ENCODE data around the gene CBLC. TPM values are rescaled to one million over a fixed set of nuclear protein-coding genes. Genes with fewer than 3 reads are reported as not detected.

CBLC gene
- polyA plus RNA-seq, 1 donor, result 49.5 TPM

GRCh38 chr19:44810234-44811121, 32.8 kb downstream of the CBLC start:
- no peak for DNase-seq
- H3K4me1 ChIP-seq (ENCODE audit: control insufficient read depth, insufficient read depth, low read length), result peaks cover 40% of the 10 kb centered on the region
- H3K9me3 ChIP-seq (ENCODE audit: control insufficient read depth, low read depth, low read length), result peaks cover 4% of the 10 kb centered on the region
- no peak overlapping the region for H3K27ac ChIP-seq (ENCODE audit: low read length)
- no peak overlapping the region for H3K4me3 ChIP-seq (ENCODE audit: low read length)
- H3K36me3 ChIP-seq (ENCODE audit: control insufficient read depth, insufficient read depth, low read length), result peaks cover 25% of the 10 kb centered on the region
- no CpG with 5 or more reads among the region's 13 CpGs for WGBS (ENCODE audit: insufficient coverage, low lambda C conversion rate)
- H3K27me3 ChIP-seq (ENCODE audit: control insufficient read depth, insufficient read depth, low read length), result no peaks in the 10 kb centered on the region

DNA sequence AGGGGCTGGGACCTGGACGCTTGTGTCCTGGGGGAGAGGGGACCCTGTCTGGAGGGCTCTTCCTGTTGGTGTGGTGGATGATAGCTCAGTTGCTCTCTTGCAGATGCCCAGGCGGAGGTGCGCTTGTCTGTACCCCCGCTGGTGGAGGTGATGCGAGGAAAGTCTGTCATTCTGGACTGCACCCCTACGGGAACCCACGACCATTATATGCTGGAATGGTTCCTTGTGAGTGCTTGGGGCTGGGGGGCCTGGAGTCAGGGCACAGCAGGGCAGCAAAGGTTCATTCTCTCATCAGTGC, 33.4 kb downstream of the CBLC start:
- no peak for DNase-seq
- no peak overlapping the region for H3K4me3 ChIP-seq (ENCODE audit: low read length)
- peaks cover 26% of the 10 kb centered on the region for H3K36me3 ChIP-seq (ENCODE audit: control insufficient read depth, insufficient read depth, low read length)
- WGBS (ENCODE audit: insufficient coverage, low lambda C conversion rate), result no CpG with 5 or more reads among the region's 7 CpGs
- H3K9me3 ChIP-seq (ENCODE audit: control insufficient read depth, low read depth, low read length), result peaks cover 4% of the 10 kb centered on the region
- no peaks in the 10 kb centered on the region for H3K27me3 ChIP-seq (ENCODE audit: control insufficient read depth, insufficient read depth, low read length)
- H3K4me1 ChIP-seq (ENCODE audit: control insufficient read depth, insufficient read depth, low read length), result peaks cover 40% of the 10 kb centered on the region
- H3K27ac ChIP-seq (ENCODE audit: low read length), result no peak overlapping the region

GRCh38 chr19:44812142-44812718, 34.5 kb downstream of the CBLC start:
- DNase-seq, result peak in 1 of 2 donors; percentile 42
- peaks cover 40% of the 10 kb centered on the region for H3K4me1 ChIP-seq (ENCODE audit: control insufficient read depth, insufficient read depth, low read length)
- peaks cover 26% of the 10 kb centered on the region for H3K36me3 ChIP-seq (ENCODE audit: control insufficient read depth, insufficient read depth, low read length)
- no peak overlapping the region for H3K4me3 ChIP-seq (ENCODE audit: low read length)
- no peak overlapping the region for H3K27ac ChIP-seq (ENCODE audit: low read length)
- H3K9me3 ChIP-seq (ENCODE audit: control insufficient read depth, low read depth, low read length), result peaks cover 4% of the 10 kb centered on the region
- WGBS (ENCODE audit: insufficient coverage, low lambda C conversion rate), result no CpG with 5 or more reads among the region's 28 CpGs
- H3K27me3 ChIP-seq (ENCODE audit: control insufficient read depth, insufficient read depth, low read length), result no peaks in the 10 kb centered on the region

- H3K4me3 ChIP-seq (ENCODE audit: low read length), result no peak overlapping the region
- WGBS (ENCODE audit: insufficient coverage, low lambda C conversion rate), result 67% methylated on average over 2 of the region's 38 CpGs
- H3K27ac ChIP-seq (ENCODE audit: low read length), result no peak overlapping the region
- H3K4me1 ChIP-seq (ENCODE audit: control insufficient read depth, insufficient read depth, low read length), result peaks cover 37% of the 10 kb centered on the region
- DNase-seq, result no peak
- H3K9me3 ChIP-seq (ENCODE audit: control insufficient read depth, low read depth, low read length), result peaks cover 4% of the 10 kb centered on the region
- no peaks in the 10 kb centered on the region for H3K27me3 ChIP-seq (ENCODE audit: control insufficient read depth, insufficient read depth, low read length)
- peaks cover 26% of the 10 kb centered on the region for H3K36me3 ChIP-seq (ENCODE audit: control insufficient read depth, insufficient read depth, low read length)
Observed at GRCh38 chr19:44813070-44813840, 35.6 kb downstream of the CBLC start.

DNA sequence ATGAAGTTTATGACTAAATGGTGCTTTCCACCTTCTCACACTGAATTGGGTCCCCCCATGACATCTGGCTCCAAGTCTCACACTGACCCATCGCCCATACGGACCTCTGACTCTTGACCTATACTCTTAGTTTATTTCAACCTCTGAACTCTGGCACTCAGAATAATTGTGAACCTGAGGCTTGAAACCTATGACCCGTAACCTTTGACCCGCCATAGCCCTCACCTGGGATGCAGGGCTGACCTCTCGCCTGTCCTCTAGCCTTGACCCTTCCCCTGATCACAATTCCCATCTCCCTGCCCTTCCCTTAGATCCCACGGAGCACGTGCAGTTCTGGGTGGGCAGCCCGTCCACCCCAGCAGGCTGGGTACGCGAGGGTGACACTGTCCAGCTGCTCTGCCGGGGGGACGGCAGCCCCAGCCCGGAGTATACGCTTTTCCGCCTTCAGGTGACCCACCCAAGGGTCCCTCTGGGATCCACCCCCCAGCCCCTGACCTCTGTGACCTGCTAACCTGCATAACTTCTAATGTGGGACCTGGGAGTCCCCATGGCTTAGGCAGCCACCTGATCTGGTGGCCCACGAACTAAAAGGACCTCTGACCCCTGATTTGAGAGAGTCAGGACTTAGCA, 36.3 kb downstream of the CBLC start:
- Histone ChIP-seq H3K4me3 (ENCODE audit: low read length) (no peak overlapping the region), H3K27ac (ENCODE audit: low read length) (no peak overlapping the region), H3K9me3 (ENCODE audit: control insufficient read depth, low read depth, low read length) (peaks cover 4% of the 10 kb centered on the region), H3K4me1 (ENCODE audit: control insufficient read depth, insufficient read depth, low read length) (peaks cover 39% of the 10 kb centered on the region), H3K27me3 (ENCODE audit: control insufficient read depth, insufficient read depth, low read length) (no peaks in the 10 kb centered on the region), H3K36me3 (ENCODE audit: control insufficient read depth, insufficient read depth, low read length) (peaks cover 26% of the 10 kb centered on the region)
- no peak for DNase-seq
- WGBS (ENCODE audit: insufficient coverage, low lambda C conversion rate), result no CpG with 5 or more reads among the region's 16 CpGs

DNA sequence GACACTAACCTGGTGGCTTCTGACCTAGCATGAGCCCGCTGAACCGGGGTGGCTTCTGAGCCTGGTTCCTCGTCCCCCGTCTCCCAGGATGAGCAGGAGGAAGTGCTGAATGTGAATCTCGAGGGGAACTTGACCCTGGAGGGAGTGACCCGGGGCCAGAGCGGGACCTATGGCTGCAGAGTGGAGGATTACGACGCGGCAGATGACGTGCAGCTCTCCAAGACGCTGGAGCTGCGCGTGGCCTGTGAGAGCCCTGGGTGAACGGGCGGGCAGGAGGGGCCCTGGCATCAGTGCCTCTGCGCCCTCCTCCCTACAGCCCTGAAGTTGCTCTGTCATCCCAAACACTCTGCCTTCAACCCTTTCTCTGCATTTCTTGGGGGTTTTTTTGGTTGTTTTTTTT, 36.8 kb downstream of the CBLC start:
- DNase-seq, result no peak
- peaks cover 39% of the 10 kb centered on the region for H3K4me1 ChIP-seq (ENCODE audit: control insufficient read depth, insufficient read depth, low read length)
- H3K36me3 ChIP-seq (ENCODE audit: control insufficient read depth, insufficient read depth, low read length), result peaks cover 30% of the 10 kb centered on the region
- no peak overlapping the region for H3K27ac ChIP-seq (ENCODE audit: low read length)
- no peaks in the 10 kb centered on the region for H3K27me3 ChIP-seq (ENCODE audit: control insufficient read depth, insufficient read depth, low read length)
- peaks cover 4% of the 10 kb centered on the region for H3K9me3 ChIP-seq (ENCODE audit: control insufficient read depth, low read depth, low read length)
- WGBS (ENCODE audit: insufficient coverage, low lambda C conversion rate), result 80% methylated on average over 1 of the region's 17 CpGs
- H3K4me3 ChIP-seq (ENCODE audit: low read length), result no peak overlapping the region

DNA sequence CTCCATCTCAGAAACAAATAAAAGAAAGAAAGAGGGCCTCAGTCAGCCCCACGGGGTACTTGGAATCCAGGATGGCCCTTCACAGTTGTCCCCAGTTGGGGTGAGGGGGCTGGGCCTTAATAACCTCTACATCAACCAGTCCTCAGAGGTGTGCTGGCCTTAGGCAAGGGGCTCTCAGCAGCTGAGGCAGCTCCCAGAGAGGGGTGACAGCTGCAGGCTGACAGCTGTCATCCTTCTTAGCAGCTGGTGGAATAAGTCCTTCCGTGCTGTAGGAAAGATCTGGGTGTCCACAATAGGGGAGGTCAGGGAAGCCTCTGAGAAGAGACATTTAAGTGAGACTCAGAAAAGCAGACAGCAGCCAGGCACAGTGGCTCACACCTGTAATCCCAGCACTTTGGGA, 38.6 kb downstream of the CBLC start:
- Histone ChIP-seq H3K36me3 (ENCODE audit: control insufficient read depth, insufficient read depth, low read length) (peaks cover 33% of the 10 kb centered on the region), H3K27me3 (ENCODE audit: control insufficient read depth, insufficient read depth, low read length) (no peaks in the 10 kb centered on the region), H3K9me3 (ENCODE audit: control insufficient read depth, low read depth, low read length) (peaks cover 7% of the 10 kb centered on the region), H3K27ac (ENCODE audit: low read length) (no peak overlapping the region), H3K4me1 (ENCODE audit: control insufficient read depth, insufficient read depth, low read length) (peaks cover 30% of the 10 kb centered on the region), H3K4me3 (ENCODE audit: low read length) (no peak overlapping the region)
- WGBS (ENCODE audit: insufficient coverage, low lambda C conversion rate), result no CpG with 5 or more reads among the region's 2 CpGs
- no peak for DNase-seq

- Histone ChIP-seq H3K27ac (ENCODE audit: low read length) (peak overlapping the region; percentile 56), H3K4me3 (ENCODE audit: low read length) (no peak overlapping the region), H3K9me3 (ENCODE audit: control insufficient read depth, low read depth, low read length) (peaks cover 7% of the 10 kb centered on the region), H3K36me3 (ENCODE audit: control insufficient read depth, insufficient read depth, low read length) (peaks cover 32% of the 10 kb centered on the region), H3K27me3 (ENCODE audit: control insufficient read depth, insufficient read depth, low read length) (no peaks in the 10 kb centered on the region), H3K4me1 (ENCODE audit: control insufficient read depth, insufficient read depth, low read length) (peaks cover 21% of the 10 kb centered on the region)
- peak in 1 of 2 donors; percentile 50 for DNase-seq
- no CpG with 5 or more reads among the region's 8 CpGs for WGBS (ENCODE audit: insufficient coverage, low lambda C conversion rate)
Observed at GRCh38 chr19:44817725-44818465, 40.2 kb downstream of the CBLC start.

DNA sequence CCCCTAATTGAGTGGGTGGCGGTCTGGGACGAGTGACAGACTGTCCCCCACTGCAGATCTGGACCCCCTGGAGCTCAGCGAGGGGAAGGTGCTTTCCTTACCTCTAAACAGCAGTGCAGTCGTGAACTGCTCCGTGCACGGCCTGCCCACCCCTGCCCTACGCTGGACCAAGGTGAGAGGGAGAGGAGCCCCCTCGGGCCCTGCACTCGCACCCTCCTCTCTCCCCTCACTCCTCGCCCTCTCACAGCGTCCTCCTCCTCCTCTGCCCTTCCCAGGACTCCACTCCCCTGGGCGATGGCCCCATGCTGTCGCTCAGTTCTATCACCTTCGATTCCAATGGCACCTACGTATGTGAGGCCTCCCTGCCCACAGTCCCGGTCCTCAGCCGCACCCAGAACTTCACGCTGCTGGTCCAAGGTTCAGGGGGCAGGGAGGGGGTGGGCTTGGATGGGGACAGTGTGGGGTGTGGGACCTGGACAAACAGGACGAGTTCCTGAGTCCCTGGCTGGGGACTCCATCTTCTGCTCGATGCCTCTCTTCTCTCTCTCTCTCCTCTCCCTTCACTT, 40.9 kb downstream of the CBLC start:
- no peaks in the 10 kb centered on the region for H3K27me3 ChIP-seq (ENCODE audit: control insufficient read depth, insufficient read depth, low read length)
- WGBS (ENCODE audit: insufficient coverage, low lambda C conversion rate), result no CpG with 5 or more reads among the region's 20 CpGs
- peaks cover 26% of the 10 kb centered on the region for H3K36me3 ChIP-seq (ENCODE audit: control insufficient read depth, insufficient read depth, low read length)
- H3K4me3 ChIP-seq (ENCODE audit: low read length), result no peak overlapping the region
- peak; percentile 59 to 85 for DNase-seq
- peaks cover 18% of the 10 kb centered on the region for H3K4me1 ChIP-seq (ENCODE audit: control insufficient read depth, insufficient read depth, low read length)
- peak overlapping the region; percentile 56 for H3K27ac ChIP-seq (ENCODE audit: low read length)
- H3K9me3 ChIP-seq (ENCODE audit: control insufficient read depth, low read depth, low read length), result peaks cover 3% of the 10 kb centered on the region

Measured in large intestine (tissue), 3 donors.